Esophagus muscularis mucosa (tissue), 2 donors: ENCODE measurements around the gene LGALS9.

Experiments
- POLR2A ChIP-seq: fragments of 450-650 bp; IDR thresholded peaks from one replicate; pipeline ENCODE4 v1.6.1; 2017; ENCODE audit warnings: antibody characterized with exemption, moderate library complexity, mild to moderate bottlenecking, low read depth
- POLR2AphosphoS5 ChIP-seq, 2 donors: sonication (generic); formaldehyde crosslinking; IDR thresholded peaks; one replicate each; pipeline ENCODE4 v1.6.1; 2017; ENCODE audit warnings: antibody characterized with exemption in 2 of 2

GRCh38 chr17:27616414-27616813 is 14.6 kb upstream of the LGALS9 start:
- TF ChIP-seq POLR2AphosphoS5 (IDR thresholded peaks at IDR 0.05) (no peak), POLR2A (no peak)
